Large intestine (tissue), 3 donors: ENCODE data around the gene SLC6A6. TPM values are rescaled to one million over a fixed set of nuclear protein-coding genes. Genes with fewer than 3 reads are reported as not detected.

Source experiments
- DNase-seq, 2 donors: peaks; one replicate each; pipeline versions ENCODE4 v3.0.0 to v3.0.0-alpha.2; 2013
- H3K27ac ChIP-seq: one replicate; pipeline ENCODE4 v1.5.1; 2013; ENCODE audit warnings: low read length
- H3K27me3 ChIP-seq: 2 replicates; pipeline ENCODE4 v1.6.1; 2013; ENCODE audit warnings: low read length; ENCODE audit not compliant: control insufficient read depth, insufficient read depth
- H3K36me3 ChIP-seq: 2 replicates; pipeline ENCODE4 v1.6.1; 2013; ENCODE audit warnings: low read length; ENCODE audit not compliant: control insufficient read depth, insufficient read depth
- H3K4me1 ChIP-seq: one replicate; pipeline ENCODE4 v1.6.1; 2013; ENCODE audit warnings: low read length; ENCODE audit not compliant: control insufficient read depth, insufficient read depth
- H3K4me3 ChIP-seq: one replicate; pipeline ENCODE4 v1.5.1; 2013; ENCODE audit warnings: low read length
- H3K9me3 ChIP-seq: one replicate; pipeline ENCODE4 v1.6.1; 2013; ENCODE audit warnings: mild to moderate bottlenecking, low read depth, low read length, moderate library complexity; ENCODE audit not compliant: control insufficient read depth
- WGBS: methylation state at CpG from one replicate; pipeline ENCODE4 v1.1.5; 2013; ENCODE audit warnings: low lambda C conversion rate; ENCODE audit not compliant: insufficient coverage; 5-methylcytosine and 5-hydroxymethylcytosine counted together
- polyA plus RNA-seq: library from polyadenylated mRNA; unstranded; fragments of 120-200 nt; gene quantifications from one replicate; pipeline ENCODE4 v1.2.1, GENCODE V29; 2013

SLC6A6 gene
- polyA plus RNA-seq, 1 donor: 16.4 TPM

GRCh38 chr3:14371573-14372474 lies 30.6 kb upstream of the SLC6A6 start:
- no peak overlapping the region for H3K4me3 ChIP-seq
- DNase-seq: peak; percentile 82 to 92
- H3K9me3 ChIP-seq: no peaks in the 10 kb centered on the region
- peaks cover 27% of the 10 kb centered on the region for H3K4me1 ChIP-seq
- peaks cover 2% of the 10 kb centered on the region for H3K27me3 ChIP-seq
- no peaks in the 10 kb centered on the region for H3K36me3 ChIP-seq
- WGBS: no CpG with 5 or more reads among the region's 12 CpGs
- H3K27ac ChIP-seq: no peak overlapping the region

- DNase-seq: no peak
Measured at GRCh38 chr3:14372587-14372986, 29.8 kb upstream of the SLC6A6 start.

GRCh38 chr3:14373753-14374376 lies 28.5 kb upstream of the SLC6A6 start:
- no peak for DNase-seq
- H3K27me3 ChIP-seq: no peaks in the 10 kb centered on the region
- whole genome bisulfite sequencing: no CpG with 5 or more reads among the region's 11 CpGs
- peaks cover 27% of the 10 kb centered on the region for H3K4me1 ChIP-seq
- H3K9me3 ChIP-seq: no peaks in the 10 kb centered on the region
- H3K27ac ChIP-seq: no peak overlapping the region
- H3K36me3 ChIP-seq: no peaks in the 10 kb centered on the region
- H3K4me3 ChIP-seq: no peak overlapping the region

More at GRCh38 chr3:14372587-14372986, 29.8 kb upstream of the SLC6A6 start:
- Histone ChIP-seq H3K4me1 (peaks cover 27% of the 10 kb centered on the region), H3K9me3 (no peaks in the 10 kb centered on the region), H3K27me3 (no peaks in the 10 kb centered on the region), H3K27ac (no peak overlapping the region), H3K4me3 (no peak overlapping the region), H3K36me3 (no peaks in the 10 kb centered on the region)
- WGBS: no CpG with 5 or more reads among the region's 6 CpGs

- Histone ChIP-seq H3K36me3 (no peaks in the 10 kb centered on the region), H3K4me3 (no peak overlapping the region), H3K9me3 (no peaks in the 10 kb centered on the region), H3K27ac (no peak overlapping the region), H3K4me1 (peaks cover 24% of the 10 kb centered on the region), H3K27me3 (no peaks in the 10 kb centered on the region)
- WGBS: no CpG with 5 or more reads among the region's 8 CpGs
- no peak for DNase-seq
Measured at GRCh38 chr3:14374444-14374883, 27.9 kb upstream of the SLC6A6 start.

GRCh38 chr3:14375192-14375591 lies 27.2 kb upstream of the SLC6A6 start:
- Histone ChIP-seq H3K27ac (no peak overlapping the region), H3K4me3 (no peak overlapping the region), H3K27me3 (no peaks in the 10 kb centered on the region), H3K4me1 (peaks cover 17% of the 10 kb centered on the region), H3K36me3 (no peaks in the 10 kb centered on the region), H3K9me3 (no peaks in the 10 kb centered on the region)
- WGBS: no CpG with 5 or more reads among the region's 4 CpGs
- DNase-seq: no peak

- no peaks in the 10 kb centered on the region for H3K36me3 ChIP-seq
- no peak for DNase-seq
- H3K9me3 ChIP-seq: no peaks in the 10 kb centered on the region
- H3K27ac ChIP-seq: no peak overlapping the region
- no peaks in the 10 kb centered on the region for H3K27me3 ChIP-seq
- WGBS: no CpG with 5 or more reads among the region's 9 CpGs
- peaks cover 10% of the 10 kb centered on the region for H3K4me1 ChIP-seq
- no peak overlapping the region for H3K4me3 ChIP-seq
Measured at GRCh38 chr3:14376348-14377043, 25.9 kb upstream of the SLC6A6 start.

- DNase-seq: no peak
- WGBS: no CpG with 5 or more reads among the region's 6 CpGs
- Histone ChIP-seq H3K4me1 (peaks cover 6% of the 10 kb centered on the region), H3K27me3 (no peaks in the 10 kb centered on the region), H3K36me3 (no peaks in the 10 kb centered on the region), H3K4me3 (no peak overlapping the region), H3K9me3 (no peaks in the 10 kb centered on the region), H3K27ac (no peak overlapping the region)
Measured at GRCh38 chr3:14377044-14377837, 25.2 kb upstream of the SLC6A6 start.

- Histone ChIP-seq H3K9me3 (no peaks in the 10 kb centered on the region), H3K4me1 (peaks cover 4% of the 10 kb centered on the region), H3K36me3 (no peaks in the 10 kb centered on the region), H3K4me3 (no peak overlapping the region), H3K27me3 (no peaks in the 10 kb centered on the region), H3K27ac (no peak overlapping the region)
- no peak for DNase-seq
- no CpG with 5 or more reads among the region's 3 CpGs for WGBS
Measured at GRCh38 chr3:14377838-14378169, 24.6 kb upstream of the SLC6A6 start.

- DNase-seq: no peak
- no CpG with 5 or more reads among the region's 4 CpGs for WGBS
Measured at GRCh38 chr3:14378415-14378814, 24.0 kb upstream of the SLC6A6 start.

GRCh38 chr3:14379843-14380242 lies 22.6 kb upstream of the SLC6A6 start:
- H3K27me3 ChIP-seq: no peaks in the 10 kb centered on the region
- peaks cover 4% of the 10 kb centered on the region for H3K4me1 ChIP-seq
- no peak overlapping the region for H3K4me3 ChIP-seq
- no peak overlapping the region for H3K27ac ChIP-seq
- H3K36me3 ChIP-seq: no peaks in the 10 kb centered on the region
- no peaks in the 10 kb centered on the region for H3K9me3 ChIP-seq
- DNase-seq: no peak
- no CpG with 5 or more reads among the region's 10 CpGs for WGBS

More at GRCh38 chr3:14378415-14378814, 24.0 kb upstream of the SLC6A6 start:
- Histone ChIP-seq H3K4me3 (no peak overlapping the region), H3K4me1 (peaks cover 4% of the 10 kb centered on the region), H3K27me3 (no peaks in the 10 kb centered on the region), H3K9me3 (no peaks in the 10 kb centered on the region), H3K27ac (no peak overlapping the region), H3K36me3 (no peaks in the 10 kb centered on the region)
